PC-3 (cell line): ENCODE results near the gene MCFD2. TPM values are rescaled to one million over a fixed set of nuclear protein-coding genes. Genes with fewer than 3 reads are reported as not detected.

ENCODE experiments used
- ATAC-seq: fragments of 200-7000 bp; cut with Tn5 transposase; 2 replicates; pipeline ENCODE4 v1.9.1; 2020; ENCODE audit warnings: mild to moderate bottlenecking, moderate library complexity
- BruUV-seq: library from RNA; stranded (reverse); fragments of 400-500 nt; replicated peaks from 2 replicates; lab custom pipeline; 2021; lab: Mats Ljungman, UMichigan
- CTCF ChIA-PET: fragments of 300-600 bp; sonication (Branson Sonifier 250); formaldehyde crosslinking; loops from one replicate; lab custom pipeline; 2022; ENCODE audit warnings: antibody characterized with exemption; lab: Charles Lee
- POLR2A ChIA-PET: fragments of 300-600 bp; sonication (Branson Sonifier 250); formaldehyde crosslinking; loops from one replicate; lab custom pipeline; 2022; ENCODE audit warnings: antibody characterized with exemption; ENCODE audit not compliant: unreplicated experiment; lab: Charles Lee
- DNase-seq: peaks from one replicate; pipeline ENCODE4 v3.0.0-alpha.2; 2015
- H2AFZ ChIP-seq: fragments of 300-600 bp; sonication (generic); 2 replicates; pipeline ENCODE4 v1.6.0; 2016; ENCODE audit warnings: antibody characterized with exemption, low read length
- H3F3A ChIP-seq: fragments of 300-600 bp; sonication (generic); one replicate; pipeline ENCODE4 v1.6.0; 2017; ENCODE audit warnings: antibody characterized with exemption, low read length, control low read depth, mild to moderate bottlenecking; ENCODE audit not compliant: unreplicated experiment
- H3K27ac ChIP-seq: fragments of 300-600 bp; sonication (generic); 2 replicates; pipeline ENCODE4 v1.5.1; 2016; ENCODE audit warnings: mild to moderate bottlenecking, low read length
- H3K27me3 ChIP-seq: fragments of 300-600 bp; sonication (generic); 2 replicates; pipeline ENCODE4 v1.6.1; 2016; ENCODE audit warnings: low read length, mixed read lengths
- H3K36me3 ChIP-seq: fragments of 300-600 bp; sonication (generic); 2 replicates; pipeline ENCODE4 v1.6.1; 2016; ENCODE audit warnings: low read depth, mixed run types, low read length, mixed read lengths
- H3K4me1 ChIP-seq: fragments of 300-600 bp; sonication (generic); 2 replicates; pipeline ENCODE4 v1.5.1; 2016; ENCODE audit warnings: low read length; ENCODE audit not compliant: insufficient read depth
- H3K4me2 ChIP-seq: fragments of 300-600 bp; sonication (generic); 2 replicates; pipeline ENCODE4 v1.6.0; 2016; ENCODE audit warnings: low read length
- H3K4me3 ChIP-seq: fragments of 300-600 bp; sonication (generic); 2 replicates; pipeline ENCODE4 v1.5.1; 2016; ENCODE audit warnings: mild to moderate bottlenecking, low read length, mixed read lengths
- H3K79me2 ChIP-seq: fragments of 300-600 bp; sonication (generic); 2 replicates; pipeline ENCODE4 v1.6.1; 2017; ENCODE audit warnings: low read length, mixed read lengths
- H3K9ac ChIP-seq: fragments of 300-600 bp; sonication (generic); 2 replicates; pipeline ENCODE4 v1.6.0; 2016; ENCODE audit warnings: mild to moderate bottlenecking, low read length
- H3K9me2 ChIP-seq: fragments of 300-600 bp; sonication (generic); replicated peaks from 2 replicates; pipeline ENCODE4 v1.6.1; 2016; ENCODE audit warnings: mixed run types, low read length, mixed read lengths
- H3K9me3 ChIP-seq: fragments of 300-600 bp; sonication (generic); 2 replicates; pipeline ENCODE4 v1.6.1; 2016; ENCODE audit warnings: low read length, mixed read lengths
- H4K20me1 ChIP-seq: fragments of 300-600 bp; sonication (generic); 2 replicates; pipeline ENCODE4 v1.6.1; 2016; ENCODE audit warnings: low read length, mixed read lengths
- EZH2 ChIP-seq: fragments of 300-600 bp; sonication (generic); IDR thresholded peaks from one replicate; pipeline ENCODE4 v1.6.1; 2017; ENCODE audit warnings: antibody characterized with exemption, mild to moderate bottlenecking, low read length; ENCODE audit not compliant: unreplicated experiment
- EZH2phosphoT487 ChIP-seq: fragments of 300-600 bp; sonication (generic); IDR thresholded peaks from 2 replicates; pipeline ENCODE4 v1.6.1; 2018; ENCODE audit warnings: mild to moderate bottlenecking, antibody characterized with exemption, low read length, borderline replicate concordance
- intact Hi-C: fragments of 100-400 bp; cut with micrococcal nuclease; formaldehyde crosslinking; loops from 2 replicates; pipeline ENCODE4 v1.9.0; 2023
- total RNA-seq: library from RNA; depleted of rRNA; stranded (reverse); fragments of >200 nt; gene quantifications from 2 replicates; pipeline ENCODE4 v1.2.3, GENCODE V29; 2014
- TF ChIP-seq, protein P1 (sequence below): fragments of 300-600 bp; sonication (generic); conservative IDR thresholded peaks from 2 replicates; pipeline ENCODE4 v1.5.1; 2017; ENCODE audit warnings: antibody characterized with exemption, low read depth, mild to moderate bottlenecking, low read length

MCFD2 gene
- total RNA-seq, 1 experiment from 2014 or later, result 112 TPM

DNA sequence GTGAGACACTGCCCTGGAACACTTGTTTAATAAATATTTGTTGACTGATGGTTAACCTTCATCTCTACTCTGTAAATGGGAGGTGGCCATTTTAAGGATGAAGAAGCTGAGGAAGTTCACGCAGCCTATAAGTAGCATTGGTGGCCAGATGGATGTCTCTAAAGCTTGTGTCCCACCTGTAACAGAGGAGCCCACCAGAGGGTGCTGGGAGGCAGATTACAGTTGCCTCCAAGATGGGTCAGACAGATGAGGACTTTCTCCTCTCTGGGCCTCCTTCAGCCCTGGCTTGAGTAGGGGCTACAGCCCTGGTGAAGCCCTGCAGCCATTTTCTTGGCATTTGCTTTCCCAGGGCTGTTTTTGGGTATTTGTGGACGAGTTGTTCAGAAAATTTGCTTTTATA is 45.0 kb upstream of the MCFD2 start:
- TF ChIP-seq, protein P1, sequence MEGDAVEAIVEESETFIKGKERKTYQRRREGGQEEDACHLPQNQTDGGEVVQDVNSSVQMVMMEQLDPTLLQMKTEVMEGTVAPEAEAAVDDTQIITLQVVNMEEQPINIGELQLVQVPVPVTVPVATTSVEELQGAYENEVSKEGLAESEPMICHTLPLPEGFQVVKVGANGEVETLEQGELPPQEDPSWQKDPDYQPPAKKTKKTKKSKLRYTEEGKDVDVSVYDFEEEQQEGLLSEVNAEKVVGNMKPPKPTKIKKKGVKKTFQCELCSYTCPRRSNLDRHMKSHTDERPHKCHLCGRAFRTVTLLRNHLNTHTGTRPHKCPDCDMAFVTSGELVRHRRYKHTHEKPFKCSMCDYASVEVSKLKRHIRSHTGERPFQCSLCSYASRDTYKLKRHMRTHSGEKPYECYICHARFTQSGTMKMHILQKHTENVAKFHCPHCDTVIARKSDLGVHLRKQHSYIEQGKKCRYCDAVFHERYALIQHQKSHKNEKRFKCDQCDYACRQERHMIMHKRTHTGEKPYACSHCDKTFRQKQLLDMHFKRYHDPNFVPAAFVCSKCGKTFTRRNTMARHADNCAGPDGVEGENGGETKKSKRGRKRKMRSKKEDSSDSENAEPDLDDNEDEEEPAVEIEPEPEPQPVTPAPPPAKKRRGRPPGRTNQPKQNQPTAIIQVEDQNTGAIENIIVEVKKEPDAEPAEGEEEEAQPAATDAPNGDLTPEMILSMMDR, result no peak
- no peaks in the 10 kb centered on the region for H3K9me3 ChIP-seq
- H3K9me2 ChIP-seq, result no peaks in the 10 kb centered on the region
- BruUV-seq, result no TSS peak
- no peak overlapping the region for H3K4me3 ChIP-seq
- no peaks in the 10 kb centered on the region for H3K79me2 ChIP-seq
- H3K9ac ChIP-seq, result no peak overlapping the region
- no peaks in the 10 kb centered on the region for H3F3A ChIP-seq
- no peaks in the 10 kb centered on the region for H4K20me1 ChIP-seq
- DNase-seq, result no peak
- no peaks in the 10 kb centered on the region for H3K27me3 ChIP-seq
- ChIA-PET POLR2A (no interaction called here), CTCF (no interaction called here)
- no peak for ATAC-seq
- H2AFZ ChIP-seq, result no peak overlapping the region
- peaks cover 26% of the 10 kb centered on the region; the same call in 1 of the 2 replicates for H3K36me3 ChIP-seq
- intact Hi-C loops, result no loop called here
- peaks cover 40% of the 10 kb centered on the region for H3K4me1 ChIP-seq
- H3K4me2 ChIP-seq, result no peak overlapping the region
- no peak overlapping the region for H3K27ac ChIP-seq

DNA sequence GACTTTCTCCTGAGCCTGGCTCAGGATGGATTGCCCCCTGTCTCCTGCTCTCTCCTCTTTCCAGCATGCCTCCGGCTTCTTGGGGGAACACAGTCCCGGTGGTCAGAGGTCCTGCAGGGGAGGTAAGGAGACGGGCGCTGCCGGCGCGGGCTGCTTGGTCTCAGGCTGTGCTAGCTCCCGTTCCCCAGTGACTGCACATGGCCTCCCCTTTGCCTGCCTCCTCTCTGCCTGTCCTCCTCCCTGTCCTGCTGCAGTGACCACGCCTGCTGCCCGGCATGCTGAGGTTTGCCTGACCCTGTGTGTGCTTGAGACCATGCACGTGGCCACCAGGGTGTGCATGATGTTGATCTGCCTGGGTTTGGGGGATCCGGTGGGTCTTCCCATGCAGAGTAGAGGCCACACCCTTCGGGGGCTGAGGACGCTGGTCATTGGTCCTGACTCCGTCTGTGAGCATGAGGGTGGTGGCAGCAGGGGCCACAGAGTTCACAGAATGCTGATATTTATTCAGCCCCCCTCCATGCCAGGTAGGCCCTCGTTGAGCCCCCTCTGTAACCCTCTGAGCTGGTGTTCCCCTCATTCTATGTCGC is 42.9 kb upstream of the MCFD2 start:
- H3K36me3 ChIP-seq, result peaks cover 26% of the 10 kb centered on the region; the same call in 1 of the 2 replicates
- H3K4me3 ChIP-seq, result no peak overlapping the region
- H3K27ac ChIP-seq, result no peak overlapping the region
- no peak overlapping the region for H3K4me2 ChIP-seq
- no peaks in the 10 kb centered on the region for H3K9me3 ChIP-seq
- TF ChIP-seq, protein P1, result no peak
- no peak for TF ChIP-seq EZH2phosphoT487
- TF ChIP-seq EZH2, result no peak
- no peaks in the 10 kb centered on the region for H3K79me2 ChIP-seq
- no peaks in the 10 kb centered on the region for H3K9me2 ChIP-seq
- ChIA-PET POLR2A (no interaction called here), CTCF (no interaction called here)
- BruUV-seq, result no TSS peak
- H3K9ac ChIP-seq, result no peak overlapping the region
- H3K27me3 ChIP-seq, result no peaks in the 10 kb centered on the region
- DNase-seq (no peak), ATAC-seq (no peak)
- H4K20me1 ChIP-seq, result no peaks in the 10 kb centered on the region
- H3K4me1 ChIP-seq, result peaks cover 35% of the 10 kb centered on the region
- no peaks in the 10 kb centered on the region for H3F3A ChIP-seq
- intact Hi-C loops, result no loop called here
- H2AFZ ChIP-seq, result no peak overlapping the region

DNA sequence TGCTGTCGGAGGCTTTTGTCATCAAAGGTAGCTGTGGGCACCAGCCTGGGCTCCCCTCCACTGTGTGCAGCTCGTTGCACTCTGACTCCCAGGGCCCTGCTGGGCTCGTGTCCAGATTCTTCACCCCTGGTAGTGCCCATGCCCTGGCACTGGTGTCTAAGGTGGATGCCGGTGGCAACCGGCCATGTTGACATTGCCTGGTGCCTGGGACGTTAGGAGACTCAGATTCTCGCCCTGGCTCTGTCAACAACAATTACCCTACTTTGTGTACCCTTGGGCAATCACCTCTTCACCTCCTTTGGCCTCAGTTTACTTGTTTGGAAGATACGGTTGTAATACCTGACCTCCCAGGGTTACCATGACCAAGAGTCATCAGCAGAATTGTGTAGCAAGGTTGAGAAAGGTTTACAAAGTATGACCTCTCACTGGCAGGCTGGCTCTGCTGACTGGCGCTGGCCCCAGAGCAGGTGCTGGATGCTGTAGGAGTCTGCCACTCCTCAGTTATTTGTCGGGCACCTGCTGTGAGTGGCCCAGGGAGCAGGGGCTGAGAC is 41.5 kb upstream of the MCFD2 start:
- H3K4me1 ChIP-seq, result peaks cover 26% of the 10 kb centered on the region
- no peak overlapping the region for H3K27ac ChIP-seq
- H3K4me3 ChIP-seq, result no peak overlapping the region
- intact Hi-C loops, result no loop called here
- H3K27me3 ChIP-seq, result no peaks in the 10 kb centered on the region
- TF ChIP-seq, protein P1, result no peak
- TF ChIP-seq EZH2, result no peak
- TF ChIP-seq EZH2phosphoT487, result no peak
- H3K79me2 ChIP-seq, result no peaks in the 10 kb centered on the region
- POLR2A ChIA-PET, result interaction anchor here (0.7 kb wide), 1 partner anchor 15 kb away, joined by 3 read pairs; no protein-coding TSS in a partner anchor
- no peaks in the 10 kb centered on the region for H3F3A ChIP-seq
- BruUV-seq, result no TSS peak
- H3K9me3 ChIP-seq, result no peaks in the 10 kb centered on the region
- H3K36me3 ChIP-seq, result peaks cover 30% of the 10 kb centered on the region; the same call in 1 of the 2 replicates
- CTCF ChIA-PET, result no interaction called here
- DNase-seq (no peak), ATAC-seq (no peak)
- H2AFZ ChIP-seq, result no peak overlapping the region
- H3K9me2 ChIP-seq, result no peaks in the 10 kb centered on the region
- no peak overlapping the region for H3K9ac ChIP-seq
- H4K20me1 ChIP-seq, result no peaks in the 10 kb centered on the region
- no peak overlapping the region for H3K4me2 ChIP-seq
